ENCODE data around the gene CNTN6.

Gene CNTN6

GRCh38 chr3:1272546-1273265, 179.9 kb downstream of the CNTN6 start:
- DNase-seq (ENCODE audit: low spot score), result no peak
- in situ Hi-C loops (cut with MboI; ENCODE audit: low pct_unique_long_range_greater_than_20kb, low sequenced_read_pairs, unreplicated experiment), result no loop called here
- no peak for TF ChIP-seq CTCF (IDR thresholded peaks at IDR 0.05; ENCODE audit: extremely low read depth, insufficient read depth, missing control alignments)

DNA sequence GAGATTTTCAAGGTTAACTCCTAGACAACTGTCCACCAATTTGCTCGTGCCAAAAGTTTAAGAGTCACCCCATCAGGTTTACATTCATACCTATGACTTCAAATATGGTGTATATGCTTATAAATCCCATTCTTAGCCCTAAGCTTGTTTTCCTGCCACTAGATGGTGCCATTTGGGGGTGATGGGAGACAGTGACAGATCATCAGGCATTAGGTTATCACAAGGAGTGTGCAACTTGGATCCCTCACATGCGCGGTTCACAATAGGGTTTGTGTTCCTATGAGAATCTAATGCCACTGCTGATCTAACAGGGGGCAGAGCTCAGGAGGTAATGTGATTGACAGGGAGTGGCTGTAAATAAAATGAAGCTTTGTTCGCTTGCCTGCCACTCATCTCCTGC, 182.7 kb downstream of the CNTN6 start:
- TF ChIP-seq CTCF (IDR thresholded peaks at IDR 0.05; ENCODE audit: extremely low read depth, insufficient read depth, missing control alignments), result peak; percentile 59
- in situ Hi-C loops (cut with MboI; ENCODE audit: low pct_unique_long_range_greater_than_20kb, low sequenced_read_pairs, unreplicated experiment), result no loop called here
- no peak for DNase-seq (ENCODE audit: low spot score)

DNA sequence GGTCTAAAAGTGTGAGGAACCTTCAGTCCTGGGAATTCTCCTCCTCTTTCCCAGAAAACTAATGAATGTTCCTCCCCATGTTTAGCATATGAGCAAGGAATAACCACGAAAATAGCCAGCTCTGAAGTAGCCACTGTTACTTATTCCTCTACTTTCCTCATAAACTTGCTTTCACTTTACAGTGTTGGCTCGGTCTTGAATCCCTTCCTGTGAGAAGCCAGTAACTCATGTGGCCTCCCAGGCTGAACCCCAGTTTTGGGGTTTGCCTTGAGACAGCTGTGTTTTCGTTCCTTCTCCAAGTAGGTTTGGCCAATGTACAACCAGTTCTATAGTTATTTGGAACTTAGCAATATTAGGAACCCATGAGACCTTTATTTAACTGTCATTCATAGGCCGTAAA, 195.0 kb downstream of the CNTN6 start:
- in situ Hi-C loops (cut with MboI; ENCODE audit: low pct_unique_long_range_greater_than_20kb, low sequenced_read_pairs, unreplicated experiment), result no loop called here
- TF ChIP-seq CTCF (IDR thresholded peaks at IDR 0.05; ENCODE audit: extremely low read depth, insufficient read depth, missing control alignments), result no peak
- DNase-seq (ENCODE audit: low spot score), result no peak

DNA sequence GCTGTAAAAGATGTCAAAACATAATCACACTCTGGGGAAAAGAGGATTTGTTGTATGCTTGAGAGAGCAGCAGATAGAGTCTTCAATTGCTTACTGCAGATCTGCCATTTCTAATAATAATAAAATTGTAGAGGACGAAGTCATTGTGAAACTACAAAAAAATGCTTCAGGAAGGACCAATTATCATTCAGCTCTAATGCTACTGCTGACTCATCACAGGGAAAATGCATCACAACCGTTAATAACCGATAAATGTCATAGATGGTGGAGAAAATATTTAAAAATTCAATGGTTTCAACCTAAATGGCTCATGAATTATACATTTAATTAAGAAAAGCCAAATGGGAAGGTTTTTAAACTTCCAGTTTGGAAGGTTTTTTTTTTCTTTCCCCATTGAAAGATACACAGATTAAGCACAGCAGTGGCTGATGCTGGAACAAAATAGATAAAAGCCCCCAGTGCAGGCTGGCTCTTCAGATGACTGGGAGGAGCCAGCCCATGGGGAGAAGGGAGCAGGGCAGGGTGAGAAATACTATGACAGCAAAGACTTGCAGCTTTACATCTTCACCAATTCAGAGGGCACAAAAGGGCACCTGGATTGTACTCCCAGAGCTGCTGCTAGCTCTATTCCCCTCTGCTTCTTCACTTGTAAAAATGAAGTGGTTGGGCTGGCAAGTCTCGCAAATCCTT, 196.1 kb downstream of the CNTN6 start:
- in situ Hi-C loops (cut with MboI; ENCODE audit: low pct_unique_long_range_greater_than_20kb, low sequenced_read_pairs, unreplicated experiment), result no loop called here
- no peak for TF ChIP-seq CTCF (IDR thresholded peaks at IDR 0.05; ENCODE audit: extremely low read depth, insufficient read depth, missing control alignments)
- DNase-seq (ENCODE audit: low spot score), result no peak

DNA sequence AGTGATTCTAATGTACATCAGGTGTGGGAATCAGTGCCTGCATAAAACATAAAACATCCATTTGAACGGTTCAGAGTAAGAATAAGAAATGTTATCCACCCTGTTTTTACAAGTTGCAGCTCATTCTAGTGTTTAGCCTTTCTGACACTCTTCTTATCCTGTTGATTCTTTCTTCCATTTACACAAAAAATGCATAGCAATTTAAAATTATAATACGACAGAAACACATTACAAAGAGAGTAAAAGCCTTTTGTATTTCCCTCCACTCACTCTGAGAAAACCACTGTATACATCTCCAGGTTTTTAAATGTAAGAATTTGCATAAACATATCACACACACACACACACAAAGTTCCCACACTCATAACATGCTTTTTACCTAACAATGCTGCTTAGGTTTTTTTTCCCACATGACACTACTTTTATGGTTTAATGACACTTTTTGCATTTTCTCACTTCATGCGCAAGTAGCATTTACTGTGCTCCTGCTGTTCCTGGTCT, 199.8 kb downstream of the CNTN6 start:
- no peak for DNase-seq (ENCODE audit: low spot score)
- in situ Hi-C loops (cut with MboI; ENCODE audit: low pct_unique_long_range_greater_than_20kb, low sequenced_read_pairs, unreplicated experiment), result no loop called here
- no peak for TF ChIP-seq CTCF (IDR thresholded peaks at IDR 0.05; ENCODE audit: extremely low read depth, insufficient read depth, missing control alignments)

DNA sequence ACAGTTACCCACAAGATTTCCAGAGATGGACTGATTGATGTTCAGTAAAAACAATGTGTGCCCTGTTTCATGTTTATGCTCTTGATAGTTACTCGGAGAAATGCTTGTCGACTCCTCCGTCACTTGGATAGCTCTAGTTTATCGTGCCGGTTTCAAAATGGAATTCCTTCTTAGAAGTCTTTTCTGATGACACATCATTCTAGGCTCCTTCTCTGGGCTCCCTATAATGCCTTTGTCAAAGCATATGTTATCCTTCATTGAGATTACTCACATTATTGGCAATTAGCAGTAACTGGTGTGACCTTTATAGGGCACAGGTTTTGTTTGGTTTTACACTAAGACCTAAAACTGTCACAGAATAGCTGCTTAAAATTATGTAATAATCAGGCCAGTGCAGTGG, 201.8 kb downstream of the CNTN6 start:
- in situ Hi-C loops (cut with MboI; ENCODE audit: low pct_unique_long_range_greater_than_20kb, low sequenced_read_pairs, unreplicated experiment), result no loop called here
- no peak for DNase-seq (ENCODE audit: low spot score)
- no peak for TF ChIP-seq CTCF (IDR thresholded peaks at IDR 0.05; ENCODE audit: extremely low read depth, insufficient read depth, missing control alignments)
